ENCODE measurements around the gene MYOG. TPM values are rescaled to one million over a fixed set of nuclear protein-coding genes. Genes with fewer than 3 reads are reported as not detected.

The MYOG gene
- total RNA-seq, 4 donors from 2014 or later: not detected

GRCh38 chr1:203088441-203088840 lies 2.6 kb upstream of the MYOG start:
- DNase-seq: no peak
- no peaks in the 10 kb centered on the region for H3K9me3 ChIP-seq
- H3K27me3 ChIP-seq: peaks cover 6% of the 10 kb centered on the region
- no peaks in the 10 kb centered on the region for H3K4me1 ChIP-seq
- WGBS, 2 donors (ENCODE audit: low coverage in 1 of 2): 75 to 84% methylated on average over 3 of the region's 3 CpGs
- in situ Hi-C loops (cut with MboI; ENCODE audit: low pct_ligation_motif_present in 1 of 4, low pct_unique_long_range_greater_than_20kb in 1 of 4, low sequenced_read_pairs in 3 of 4): no loop called here
- H3K36me3 ChIP-seq: no peaks in the 10 kb centered on the region
- no peak for TF ChIP-seq POLR2AphosphoS5 (IDR thresholded peaks at IDR 0.05)
- intact Hi-C loops (cut with DNase I; ENCODE audit: low total_unique reads): no loop called here
- no peak overlapping the region for H3K4me3 ChIP-seq
- no peak overlapping the region for H3K27ac ChIP-seq

- no peak for TF ChIP-seq POLR2A (IDR thresholded peaks at IDR 0.05)
- no peak for TF ChIP-seq POLR2AphosphoS5 (IDR thresholded peaks at IDR 0.05)
- no peak for TF ChIP-seq EP300 (IDR thresholded peaks at IDR 0.05; ENCODE audit: low read depth)
- TF ChIP-seq, protein P1, sequence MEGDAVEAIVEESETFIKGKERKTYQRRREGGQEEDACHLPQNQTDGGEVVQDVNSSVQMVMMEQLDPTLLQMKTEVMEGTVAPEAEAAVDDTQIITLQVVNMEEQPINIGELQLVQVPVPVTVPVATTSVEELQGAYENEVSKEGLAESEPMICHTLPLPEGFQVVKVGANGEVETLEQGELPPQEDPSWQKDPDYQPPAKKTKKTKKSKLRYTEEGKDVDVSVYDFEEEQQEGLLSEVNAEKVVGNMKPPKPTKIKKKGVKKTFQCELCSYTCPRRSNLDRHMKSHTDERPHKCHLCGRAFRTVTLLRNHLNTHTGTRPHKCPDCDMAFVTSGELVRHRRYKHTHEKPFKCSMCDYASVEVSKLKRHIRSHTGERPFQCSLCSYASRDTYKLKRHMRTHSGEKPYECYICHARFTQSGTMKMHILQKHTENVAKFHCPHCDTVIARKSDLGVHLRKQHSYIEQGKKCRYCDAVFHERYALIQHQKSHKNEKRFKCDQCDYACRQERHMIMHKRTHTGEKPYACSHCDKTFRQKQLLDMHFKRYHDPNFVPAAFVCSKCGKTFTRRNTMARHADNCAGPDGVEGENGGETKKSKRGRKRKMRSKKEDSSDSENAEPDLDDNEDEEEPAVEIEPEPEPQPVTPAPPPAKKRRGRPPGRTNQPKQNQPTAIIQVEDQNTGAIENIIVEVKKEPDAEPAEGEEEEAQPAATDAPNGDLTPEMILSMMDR (IDR thresholded peaks at IDR 0.05): no peak
- Histone ChIP-seq H3K9me3 (no peaks in the 10 kb centered on the region), H3K27me3 (no peaks in the 10 kb centered on the region), H3K36me3 (no peaks in the 10 kb centered on the region), H3K4me1 (no peaks in the 10 kb centered on the region), H3K27ac (no peak overlapping the region), H3K4me3 (no peak overlapping the region)
- intact Hi-C loops (cut with DNase I; ENCODE audit: low total_unique reads): no loop called here
- WGBS, 2 donors (ENCODE audit: low coverage in 1 of 2): 85 to 88% methylated on average over 3 to 11 of the region's 11 CpGs
- in situ Hi-C loops (cut with MboI; ENCODE audit: low pct_ligation_motif_present in 1 of 4, low pct_unique_long_range_greater_than_20kb in 1 of 4, low sequenced_read_pairs in 3 of 4): no loop called here
- DNase-seq: no peak
Observed at GRCh38 chr1:203086992-203087763, 1.4 kb upstream of the MYOG start.

DNA sequence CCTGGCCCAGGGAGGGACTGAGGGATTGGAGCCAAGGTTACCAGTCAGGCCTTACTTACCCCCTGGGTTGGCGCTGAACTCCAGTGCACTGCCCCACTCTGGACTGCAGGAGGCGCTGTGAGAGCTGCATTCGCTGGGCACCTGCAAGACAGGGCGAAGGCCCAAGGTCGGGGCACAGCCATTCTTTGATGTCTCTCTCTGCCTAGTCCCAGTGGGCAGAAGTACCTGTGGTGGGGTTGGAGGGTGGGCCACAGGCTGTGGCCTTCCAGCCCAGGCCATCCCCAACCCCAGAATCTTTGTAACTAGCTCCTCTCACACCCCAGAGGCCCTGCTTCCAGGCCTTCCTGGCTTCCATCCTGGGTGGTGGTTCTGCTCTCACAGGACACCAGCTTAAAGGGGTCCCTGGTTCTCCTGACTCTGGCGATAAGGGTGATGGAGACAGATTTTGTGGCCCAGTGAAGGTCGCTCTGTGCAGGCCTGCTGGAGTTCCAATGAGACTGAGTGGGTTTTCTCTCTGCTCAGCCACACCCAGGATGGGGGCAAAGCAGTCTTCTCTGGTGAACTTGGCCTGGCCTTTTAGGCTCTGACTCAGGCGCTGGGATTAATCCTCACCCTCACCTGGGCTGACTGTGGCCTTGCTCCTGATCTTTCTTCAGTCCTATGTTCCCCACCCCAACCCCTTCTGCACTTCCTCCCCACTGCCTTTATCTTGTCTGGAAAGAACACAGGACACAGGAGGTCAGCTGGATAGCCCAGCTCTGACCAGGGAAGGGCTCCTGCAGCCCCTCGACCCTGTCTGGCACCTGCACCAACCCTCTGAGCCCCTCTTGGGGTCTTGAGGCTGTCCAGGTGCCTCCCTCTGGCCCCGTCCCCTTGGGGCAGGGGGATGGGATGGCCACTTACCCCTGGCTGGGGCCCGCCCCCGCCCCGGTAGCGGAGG lies 954 bp downstream of the MYOG start:
- intact Hi-C loops (cut with DNase I; ENCODE audit: low total_unique reads) (no loop called here), in situ Hi-C loops (cut with MboI; ENCODE audit: low pct_ligation_motif_present in 1 of 4, low pct_unique_long_range_greater_than_20kb in 1 of 4, low sequenced_read_pairs in 3 of 4) (no loop called here)
- H3K4me1 ChIP-seq: no peaks in the 10 kb centered on the region
- no peaks in the 10 kb centered on the region for H3K9me3 ChIP-seq
- 75 to 100% methylated on average over 1 to 9 of the region's 14 CpGs for WGBS, 2 donors (ENCODE audit: low coverage in 1 of 2)
- peaks cover 7% of the 10 kb centered on the region for H3K27me3 ChIP-seq
- no peaks in the 10 kb centered on the region for H3K36me3 ChIP-seq
- TF ChIP-seq, protein P1 (IDR thresholded peaks at IDR 0.05): peak in 3 of 5 experiments; percentile 9 to 25 (median 20)
- TF ChIP-seq POLR2AphosphoS5 (IDR thresholded peaks at IDR 0.05) (no peak), EP300 (IDR thresholded peaks at IDR 0.05; ENCODE audit: low read depth) (no peak), POLR2A (IDR thresholded peaks at IDR 0.05) (no peak)
- no peak overlapping the region for H3K4me3 ChIP-seq
- no peak overlapping the region for H3K27ac ChIP-seq
- no peak for DNase-seq

DNA sequence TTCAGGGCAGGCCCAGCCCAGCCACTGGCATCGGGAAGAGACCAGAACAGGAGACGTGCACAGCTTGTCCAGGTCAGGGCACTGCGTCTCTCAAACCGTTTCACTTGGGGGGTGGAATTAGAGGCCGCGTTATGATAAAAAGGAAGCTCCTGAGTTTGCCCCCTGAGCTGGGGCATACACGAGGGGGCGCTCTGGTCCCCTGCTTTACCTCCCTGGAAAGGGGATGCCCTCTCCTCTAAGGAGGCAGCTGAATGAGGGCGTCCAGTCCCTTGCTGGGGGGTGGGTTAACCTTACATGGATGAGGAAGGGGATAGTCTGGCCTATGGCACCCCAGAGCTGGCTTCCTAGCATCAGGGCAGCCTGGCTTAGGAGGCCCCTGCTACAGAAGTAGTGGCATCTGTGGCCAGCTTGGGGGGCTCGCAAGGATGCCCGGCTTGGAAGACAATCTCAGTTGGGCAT lies 2.3 kb downstream of the MYOG start:
- in situ Hi-C loops (cut with MboI; ENCODE audit: low pct_ligation_motif_present in 1 of 4, low pct_unique_long_range_greater_than_20kb in 1 of 4, low sequenced_read_pairs in 3 of 4) (no loop called here), intact Hi-C loops (cut with DNase I; ENCODE audit: low total_unique reads) (no loop called here)
- WGBS, 2 donors (ENCODE audit: low coverage in 1 of 2): 79 to 85% methylated on average over 6 to 11 of the region's 11 CpGs
- TF ChIP-seq POLR2A (IDR thresholded peaks at IDR 0.05) (no peak), POLR2AphosphoS5 (IDR thresholded peaks at IDR 0.05) (no peak), EP300 (IDR thresholded peaks at IDR 0.05; ENCODE audit: low read depth) (no peak)
- TF ChIP-seq, protein P1 (IDR thresholded peaks at IDR 0.05): no peak
- Histone ChIP-seq H3K4me3 (no peak overlapping the region), H3K9me3 (no peaks in the 10 kb centered on the region), H3K36me3 (no peaks in the 10 kb centered on the region), H3K27ac (no peak overlapping the region), H3K27me3 (peaks cover 7% of the 10 kb centered on the region), H3K4me1 (no peaks in the 10 kb centered on the region)
- DNase-seq: no peak

Measured in transverse colon (tissue), 4 donors.